ENCODE results near the gene RPS6KA2.

RPS6KA2 gene

DNA sequence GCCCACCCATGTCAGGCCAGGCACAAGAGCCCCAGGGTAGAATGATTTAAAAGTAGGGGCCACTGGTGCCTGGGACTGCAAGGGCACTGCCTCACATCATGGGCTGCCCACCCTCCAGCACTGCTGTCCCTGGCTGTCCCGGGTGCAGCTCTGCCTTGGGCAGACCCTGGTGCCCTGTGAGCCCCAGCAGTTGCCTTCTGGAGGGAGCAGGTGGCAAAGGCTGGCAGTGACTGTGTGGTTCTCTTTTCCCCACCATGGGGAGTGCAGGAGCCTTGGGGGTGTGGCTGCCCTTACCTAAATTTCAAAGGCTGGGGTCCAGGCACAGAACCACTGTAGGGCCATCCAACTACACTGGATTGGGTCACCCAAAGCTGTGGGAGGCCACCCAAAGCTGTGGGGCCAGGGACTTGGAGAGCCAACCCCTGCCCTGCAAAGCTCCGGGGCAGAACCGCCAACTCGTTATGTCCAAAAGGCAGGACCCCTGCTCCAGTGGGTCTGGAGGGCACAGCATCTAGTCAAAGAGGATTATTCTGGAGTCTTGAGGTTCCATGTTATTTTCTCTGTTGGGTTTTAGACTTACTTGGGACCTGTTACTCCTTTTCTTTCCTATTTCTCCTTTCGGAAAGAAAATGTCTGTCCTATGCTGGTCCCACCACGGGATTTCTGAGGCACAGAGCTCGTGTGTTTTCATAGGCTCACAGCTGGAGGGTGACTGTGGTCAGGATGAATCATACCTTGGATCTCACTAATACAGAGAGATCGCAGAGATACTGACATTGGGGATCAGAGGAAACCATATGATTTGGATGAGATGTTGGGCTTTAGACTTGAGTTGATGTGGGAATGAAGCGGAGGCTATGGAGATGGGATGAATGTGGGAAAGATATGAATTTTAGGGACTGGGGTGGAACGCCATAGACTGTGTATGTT, 105.9 kb downstream of the RPS6KA2 start:
- DNase-seq: no peak

DNA sequence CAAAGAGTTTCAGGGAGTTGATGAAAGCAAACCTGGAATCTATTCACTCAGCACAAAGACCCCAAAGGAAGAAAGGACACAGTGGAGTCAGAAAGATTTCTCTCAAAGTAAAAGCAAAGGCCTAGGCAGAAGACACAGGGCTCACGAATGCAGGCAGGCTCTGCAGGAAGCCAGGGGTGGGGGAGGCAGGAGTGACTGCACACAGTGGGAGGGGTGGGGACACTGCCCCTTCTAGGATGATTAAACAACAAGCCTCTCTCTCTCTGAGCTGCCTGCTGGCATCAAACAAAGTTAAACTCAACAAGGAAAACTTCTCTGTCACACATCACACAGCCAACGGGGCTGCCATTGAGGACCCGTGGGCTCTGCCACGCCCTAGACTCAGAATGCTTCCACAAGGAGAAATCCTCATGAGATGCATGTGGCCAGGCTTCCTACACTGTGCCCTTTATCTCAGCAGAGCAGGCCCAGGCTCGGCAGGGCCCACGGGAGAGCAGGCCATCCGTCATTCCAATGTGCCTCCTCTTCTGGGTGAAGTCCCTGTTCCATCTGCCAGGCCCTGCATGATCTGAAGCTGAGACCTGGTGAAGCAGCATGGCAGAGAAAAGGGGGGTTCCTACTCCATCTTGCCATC, 110.7 kb downstream of the RPS6KA2 start:
- no peak for DNase-seq

GRCh38 chr6:166515072-166515810, 111.8 kb downstream of the RPS6KA2 start:
- peak; percentile 56 for DNase-seq

- no peak for DNase-seq
Observed at GRCh38 chr6:166514196-166514595, 112.9 kb downstream of the RPS6KA2 start.

DNA sequence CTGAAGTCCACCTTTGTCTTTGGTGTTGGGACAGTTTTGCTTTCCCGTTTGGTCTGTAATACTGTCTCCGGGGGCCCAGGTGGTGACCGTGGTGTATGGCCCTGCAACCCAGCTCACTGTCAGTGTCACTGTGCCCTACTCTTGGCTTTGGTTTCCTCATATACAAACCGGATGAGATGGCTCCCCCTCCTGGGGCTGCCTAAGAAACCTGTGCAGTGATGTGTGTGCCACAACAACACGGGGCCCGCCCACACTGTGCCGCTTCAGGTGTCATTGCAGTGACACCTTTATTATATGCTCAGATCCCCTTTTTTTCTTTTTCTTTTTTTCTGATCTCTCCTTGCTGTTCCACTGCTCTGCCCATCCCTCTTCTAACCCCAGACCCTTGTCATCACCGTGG, 114.5 kb downstream of the RPS6KA2 start:
- peak; percentile 37 for DNase-seq

- DNase-seq: no peak
Observed at GRCh38 chr6:166511316-166511715, 115.7 kb downstream of the RPS6KA2 start.

DNA sequence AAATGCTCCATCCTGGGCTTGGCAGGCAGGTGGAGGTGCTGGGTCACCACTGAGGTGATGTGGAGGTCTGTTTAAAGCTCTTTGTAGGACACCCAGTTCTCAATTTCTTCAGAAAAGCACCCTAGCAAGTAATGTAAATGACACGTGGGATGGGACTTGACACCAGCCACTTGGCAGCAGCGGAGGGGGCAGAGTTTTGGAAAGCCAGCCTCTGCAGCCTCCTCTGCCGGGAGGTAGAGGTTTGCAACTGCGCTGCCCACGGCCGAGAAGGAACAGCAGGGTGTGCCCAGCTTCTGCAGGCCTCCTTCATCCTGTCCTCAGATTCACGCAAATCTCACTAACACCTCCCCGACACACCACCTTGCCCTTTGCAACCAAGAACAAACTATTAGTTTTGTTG, 117.9 kb downstream of the RPS6KA2 start:
- DNase-seq: no peak

- no peak for DNase-seq
Observed at GRCh38 chr6:166508726-166509125, 118.3 kb downstream of the RPS6KA2 start.

- DNase-seq: no peak
Observed at GRCh38 chr6:166507809-166508564, 119.1 kb downstream of the RPS6KA2 start.

DNA sequence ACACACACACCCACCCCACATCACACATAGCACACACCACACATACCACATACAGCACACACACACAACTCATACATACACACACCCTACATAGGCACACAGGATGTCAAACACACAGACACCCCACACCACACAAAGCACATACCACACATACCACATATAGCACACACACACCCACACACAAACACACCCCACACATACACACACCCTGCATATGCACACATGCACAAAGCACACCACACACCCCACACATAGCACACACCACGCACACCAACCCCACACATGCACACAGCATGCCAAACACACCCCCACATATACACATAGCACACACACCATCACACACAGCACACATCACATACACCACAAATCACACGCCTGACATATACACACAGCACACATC, 119.7 kb downstream of the RPS6KA2 start:
- no peak for DNase-seq

- no peak for DNase-seq
Observed at GRCh38 chr6:166505133-166505905, 121.7 kb downstream of the RPS6KA2 start.

GRCh38 chr6:166504100-166504499, 123.0 kb downstream of the RPS6KA2 start:
- no peak for DNase-seq

GRCh38 chr6:166503167-166503744, 123.8 kb downstream of the RPS6KA2 start:
- DNase-seq: no peak

DNA sequence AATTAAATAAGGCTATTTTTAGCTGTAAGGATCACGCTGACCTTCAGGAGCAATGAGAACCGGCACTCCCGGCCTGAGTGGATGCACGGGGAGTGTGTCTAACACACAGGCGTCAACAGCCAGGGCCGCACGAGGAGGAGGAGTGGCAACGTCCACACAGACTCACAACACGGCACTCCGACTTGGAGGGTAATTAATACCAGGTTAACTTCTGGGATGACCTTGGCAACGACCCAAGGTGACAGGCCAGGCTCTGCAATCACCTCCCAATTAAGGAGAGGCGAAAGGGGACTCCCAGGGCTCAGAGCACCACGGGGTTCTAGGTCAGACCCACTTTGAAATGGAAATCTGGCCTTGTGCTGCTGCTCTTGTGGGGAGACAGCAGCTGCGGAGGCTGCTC, 124.6 kb downstream of the RPS6KA2 start:
- DNase-seq: no peak

- no peak for DNase-seq
Observed at GRCh38 chr6:166501246-166501645, 125.8 kb downstream of the RPS6KA2 start.

DNA sequence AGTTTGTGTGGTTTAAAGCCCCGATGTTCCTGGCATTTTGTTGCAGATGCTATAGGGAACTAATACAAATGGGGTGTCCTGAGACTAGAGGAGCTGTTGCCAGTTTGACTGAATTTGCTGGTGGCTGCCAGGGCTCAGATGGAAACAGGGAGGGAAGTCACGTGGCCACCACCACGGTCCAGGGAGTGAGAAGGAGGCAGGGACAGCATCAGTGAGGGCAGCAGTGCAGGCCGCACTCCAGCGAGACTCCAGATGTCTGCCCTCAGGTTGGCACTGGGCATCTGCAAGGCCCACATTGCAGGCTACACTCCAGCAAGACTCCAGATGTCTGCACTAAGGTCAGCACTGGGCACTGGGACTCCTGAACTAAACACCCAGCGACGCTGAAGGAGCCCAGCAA, 126.8 kb downstream of the RPS6KA2 start:
- DNase-seq: no peak

GRCh38 chr6:166499350-166500163, 127.5 kb downstream of the RPS6KA2 start:
- DNase-seq: no peak

DNA sequence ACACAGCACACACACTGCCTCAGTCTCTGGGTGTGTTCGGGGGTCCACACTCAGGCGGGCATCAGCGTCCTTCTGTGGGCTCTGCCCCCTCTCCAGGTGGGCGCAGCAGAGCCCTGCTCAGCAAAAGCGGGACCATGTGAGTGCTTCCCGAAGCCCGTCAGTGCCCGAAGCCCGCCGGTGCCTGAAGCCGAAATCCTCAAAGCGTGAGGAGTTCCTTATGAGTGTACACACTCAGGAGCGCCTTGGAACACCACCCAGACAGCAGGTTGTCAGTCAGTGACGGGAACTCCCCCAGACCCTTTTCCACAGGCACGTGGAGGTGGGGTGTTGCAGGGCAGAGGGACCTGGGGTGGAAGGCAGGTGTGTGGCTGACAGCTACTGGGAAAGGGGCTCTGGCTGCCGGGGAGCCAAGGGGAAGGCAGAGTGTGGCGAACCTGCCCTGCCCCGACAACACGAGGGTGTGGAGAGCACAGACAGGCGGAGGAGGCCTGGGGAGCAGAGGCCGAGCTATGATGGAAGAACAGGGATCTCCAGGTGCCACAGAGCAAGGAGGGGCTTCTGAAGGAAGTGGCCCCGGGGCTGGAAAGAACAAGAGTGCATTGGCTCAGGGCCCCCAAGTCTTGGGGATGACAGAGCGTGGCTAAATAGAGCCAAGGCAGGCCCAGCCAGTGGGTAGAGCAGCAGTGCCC, 128.2 kb downstream of the RPS6KA2 start:
- no peak for DNase-seq

DNA sequence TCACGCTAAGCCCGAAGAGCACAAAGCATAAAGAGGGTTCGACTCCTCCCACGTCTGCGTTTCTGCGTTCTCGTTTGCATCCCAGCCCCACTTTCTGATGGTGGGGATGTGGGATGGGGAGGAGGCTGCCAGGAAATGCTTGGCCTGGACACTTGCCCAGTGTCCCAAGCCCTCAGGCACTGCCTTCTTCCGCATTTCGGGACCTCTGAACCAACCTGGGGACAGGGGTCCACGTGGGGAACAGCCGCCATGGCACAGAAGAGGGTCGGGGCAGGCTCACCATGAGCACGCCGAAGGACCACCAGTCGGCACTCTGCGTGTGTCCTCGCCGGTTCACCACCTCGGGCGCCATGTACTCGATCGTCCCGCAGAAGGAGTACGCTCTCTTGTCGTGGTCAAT, 128.8 kb downstream of the RPS6KA2 start:
- no peak for DNase-seq
